Globus pallidus (tissue), 1 donor: ENCODE results near the gene HEXD.
A peak's percentile ranks its signal among the peaks of the same experiment; 100 is the strongest.
"Not testable (repeated sequence)": the region's sequence is repeated elsewhere in the genome, so short reads cannot be mapped to it uniquely, and the experiment has no call there.

ENCODE experiments used
- DNase-seq: peaks from one replicate; pipeline ENCODE4 v3.0.0-alpha.2; 2015; ENCODE audit warnings: low spot score

Gene HEXD

DNA sequence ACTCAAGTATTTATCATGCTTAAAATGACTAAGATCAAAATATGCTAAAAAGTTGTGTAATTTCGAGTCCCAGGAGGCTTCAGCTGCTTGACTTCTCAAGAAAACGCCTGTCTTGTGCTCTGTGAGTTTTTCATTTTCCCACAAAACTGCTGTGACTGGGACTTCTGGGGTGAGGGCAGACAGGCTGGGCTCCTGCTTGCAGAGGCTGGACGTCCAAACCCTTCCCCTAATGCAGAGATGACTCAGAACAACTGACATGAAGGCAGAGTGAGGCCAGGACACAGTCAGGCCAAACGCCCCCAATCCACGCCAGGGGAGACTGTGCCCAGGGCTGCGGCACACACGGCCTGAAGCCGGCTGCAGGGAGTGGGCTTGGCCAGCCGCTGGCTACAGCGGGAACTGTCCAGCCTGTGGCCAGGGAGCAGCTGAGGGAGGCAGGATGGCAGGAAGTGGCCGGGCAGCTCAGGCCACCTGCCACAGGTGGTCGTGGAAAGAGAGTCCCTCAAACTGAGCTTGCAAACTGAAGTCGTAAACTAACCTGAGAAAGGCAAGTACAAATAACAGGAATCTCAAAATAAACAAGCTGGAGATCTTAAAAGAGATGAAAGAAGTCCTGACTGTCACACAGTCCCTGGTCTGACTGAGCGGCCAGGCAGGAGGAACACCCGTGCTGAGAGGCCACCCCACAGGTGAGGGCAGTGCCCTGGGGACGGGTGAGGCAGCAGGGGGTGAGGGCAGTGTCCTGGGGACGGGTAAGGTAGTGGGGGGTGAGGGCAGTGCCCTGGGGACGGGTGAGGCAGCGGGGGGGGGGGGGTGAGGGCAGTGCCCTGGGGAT is 21.3 kb upstream of the HEXD start:
- no peak for DNase-seq

DNA sequence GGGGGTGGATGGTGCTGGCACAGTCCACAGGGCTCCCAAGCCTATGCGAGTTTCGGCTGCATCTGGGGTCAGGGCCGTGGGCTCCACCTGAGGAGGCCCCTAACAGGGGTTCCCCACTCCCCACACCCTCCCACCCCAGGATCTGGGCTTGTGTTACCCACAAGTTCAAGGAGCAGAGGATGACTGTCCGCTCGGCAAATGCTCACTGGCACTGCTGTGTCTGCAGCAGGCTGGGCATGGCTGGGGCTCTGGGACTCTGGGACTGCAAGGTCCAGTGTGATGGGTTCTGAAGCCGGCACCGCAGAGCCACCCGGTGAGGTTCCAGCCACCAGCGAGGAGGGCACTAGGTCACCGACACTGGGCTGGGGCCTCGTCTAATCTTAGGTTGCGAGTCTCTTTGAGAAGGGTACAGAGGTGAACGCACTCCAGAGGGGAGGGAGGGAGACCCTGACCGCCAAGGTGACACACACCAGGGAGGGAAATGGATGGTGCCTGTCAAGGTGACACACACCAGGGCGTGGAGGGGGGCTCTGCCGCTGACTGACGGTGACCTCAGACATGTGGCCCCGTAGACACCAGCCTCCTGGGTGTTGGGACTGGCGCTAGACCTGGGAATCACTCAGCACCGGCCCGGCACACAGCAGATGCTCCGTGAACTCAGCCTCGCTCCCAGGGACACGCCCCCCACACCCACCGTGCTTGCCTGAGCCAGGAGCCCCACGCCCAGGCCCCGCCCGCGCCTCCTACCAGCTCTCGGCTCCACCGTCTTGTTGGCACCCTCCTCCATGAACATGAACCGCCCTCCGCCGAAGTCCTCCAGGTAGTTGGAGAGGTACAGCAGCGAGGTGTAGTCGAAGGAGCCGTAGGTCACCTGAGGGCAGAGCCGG is 20.5 kb upstream of the HEXD start:
- no peak for DNase-seq

- DNase-seq: no peak
Measured at GRCh38 chr17:82399041-82399441, 19.1 kb upstream of the HEXD start.

GRCh38 chr17:82399601-82400101 is 18.5 kb upstream of the HEXD start:
- no peak for DNase-seq

GRCh38 chr17:82400206-82400605 is 17.9 kb upstream of the HEXD start:
- no peak for DNase-seq

GRCh38 chr17:82400830-82401229 is 17.3 kb upstream of the HEXD start:
- peak; percentile 26 for DNase-seq

GRCh38 chr17:82402865-82403264 is 15.3 kb upstream of the HEXD start:
- DNase-seq: no peak

DNA sequence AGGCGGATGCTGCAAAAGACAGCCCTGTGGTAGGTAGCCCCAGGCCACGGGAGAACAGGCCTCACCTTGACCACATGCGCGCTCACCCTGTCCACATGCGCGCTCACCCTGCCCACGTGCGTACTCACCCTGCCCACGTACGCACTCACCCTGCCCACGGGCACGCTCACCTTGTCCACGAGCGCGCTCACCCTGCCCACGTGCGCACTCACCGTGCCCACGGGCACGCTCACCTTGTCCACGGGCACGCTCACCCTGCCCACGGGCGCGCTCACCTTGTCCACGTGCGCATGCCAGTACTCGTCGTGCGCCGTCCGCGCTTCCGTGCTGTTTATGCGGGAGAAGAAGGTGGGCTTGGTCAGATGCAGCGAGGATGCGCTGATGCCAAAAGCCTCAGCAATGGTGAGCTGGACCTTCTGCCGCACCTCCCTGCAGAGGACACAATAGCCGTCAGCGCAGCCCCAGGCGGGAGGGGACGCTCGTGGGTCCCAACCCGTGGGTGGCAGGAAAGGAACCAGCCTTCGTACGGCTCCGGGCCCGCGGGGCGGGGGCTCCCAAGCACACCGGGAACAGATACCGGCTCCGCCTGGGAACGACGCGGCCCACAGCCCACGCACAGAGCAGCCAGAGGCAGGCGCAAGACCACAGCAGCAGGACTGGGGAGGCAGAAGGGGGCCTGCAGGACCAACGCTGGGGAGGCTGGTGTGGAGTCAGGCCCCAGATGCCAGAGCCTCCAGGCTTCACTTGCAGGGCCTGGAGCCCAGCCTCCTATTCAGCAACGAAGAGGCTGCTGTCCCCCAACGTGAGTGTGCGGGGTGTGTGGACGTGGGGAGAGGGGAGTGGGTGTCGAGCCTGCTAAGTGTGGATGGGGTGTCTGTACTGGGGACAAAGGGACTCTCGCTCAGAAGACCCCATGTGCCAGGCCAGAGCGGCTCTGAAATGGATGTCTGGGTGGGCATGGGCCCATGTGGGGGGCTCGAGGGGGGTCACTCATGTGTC is 14.2 kb upstream of the HEXD start:
- no peak for DNase-seq

DNA sequence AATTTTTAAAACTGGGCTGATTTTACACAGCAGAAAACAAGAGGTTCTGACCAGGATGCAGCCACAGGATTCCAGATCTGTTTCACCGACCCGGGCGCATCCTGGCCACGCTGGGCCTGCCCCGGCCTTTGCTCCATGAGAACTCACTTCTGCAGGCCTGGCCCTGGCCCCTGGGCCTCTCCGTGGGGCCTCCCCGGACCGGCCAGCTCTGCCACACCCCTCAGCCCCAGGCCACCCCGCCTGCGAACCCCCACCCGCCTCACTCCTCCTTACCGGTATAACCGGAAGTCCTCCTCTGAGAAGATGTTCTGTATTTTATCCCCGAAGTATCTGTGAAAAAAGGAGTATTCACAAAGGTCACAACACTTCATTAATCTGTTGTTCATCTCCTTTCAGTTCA is 13.1 kb upstream of the HEXD start:
- no peak for DNase-seq

DNA sequence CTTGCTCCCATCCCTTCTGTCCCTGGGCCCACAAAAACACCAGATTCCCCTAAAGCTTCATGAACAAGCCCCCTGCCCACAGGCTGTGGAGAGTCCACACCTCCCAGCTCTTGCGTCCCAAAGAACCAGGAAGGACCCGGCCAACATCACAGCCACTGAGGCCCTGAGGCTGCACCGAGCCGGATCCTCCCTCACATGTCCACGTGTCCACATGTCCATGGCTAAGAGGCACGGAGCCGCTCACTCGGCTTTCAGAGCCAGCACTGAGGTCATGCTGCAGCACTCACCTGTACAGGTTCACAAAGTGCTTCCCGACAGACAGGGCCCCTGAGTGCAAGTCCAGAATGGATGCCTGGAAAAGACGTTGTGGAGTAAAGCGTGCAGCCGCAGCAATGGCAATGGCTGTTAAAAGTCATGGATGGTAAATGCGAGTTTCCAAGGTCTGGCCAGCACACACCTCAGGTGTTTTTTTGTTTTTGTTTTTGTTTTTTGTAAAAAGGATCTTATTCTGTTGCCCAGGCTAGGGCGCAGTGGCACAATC is 11.9 kb upstream of the HEXD start:
- no peak for DNase-seq

- DNase-seq: no peak
Measured at GRCh38 chr17:82407255-82407654, 10.9 kb upstream of the HEXD start.

- no peak for DNase-seq
Measured at GRCh38 chr17:82408288-82408937, 9.7 kb upstream of the HEXD start.

DNA sequence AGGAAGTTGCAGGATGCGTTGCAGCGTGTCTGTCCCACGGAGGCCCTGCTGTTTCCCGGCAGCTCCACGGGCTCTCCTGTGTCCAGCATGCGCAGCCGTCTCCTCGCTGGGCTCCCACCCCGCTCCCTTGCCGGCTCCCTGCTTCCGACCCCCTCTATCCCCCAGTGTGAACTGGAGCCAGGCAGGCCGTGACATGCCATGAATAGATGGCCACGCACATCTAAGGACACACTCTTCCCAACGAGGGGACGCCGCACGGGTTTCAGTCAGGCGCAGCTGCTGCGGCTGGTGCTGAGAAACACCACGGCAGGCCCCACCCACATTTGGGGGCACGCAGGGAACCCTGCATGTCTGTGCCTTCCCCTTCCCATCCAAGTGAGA is 9.2 kb upstream of the HEXD start:
- DNase-seq: no peak

GRCh38 chr17:82410014-82410716 is 8.0 kb upstream of the HEXD start:
- DNase-seq: no peak

DNA sequence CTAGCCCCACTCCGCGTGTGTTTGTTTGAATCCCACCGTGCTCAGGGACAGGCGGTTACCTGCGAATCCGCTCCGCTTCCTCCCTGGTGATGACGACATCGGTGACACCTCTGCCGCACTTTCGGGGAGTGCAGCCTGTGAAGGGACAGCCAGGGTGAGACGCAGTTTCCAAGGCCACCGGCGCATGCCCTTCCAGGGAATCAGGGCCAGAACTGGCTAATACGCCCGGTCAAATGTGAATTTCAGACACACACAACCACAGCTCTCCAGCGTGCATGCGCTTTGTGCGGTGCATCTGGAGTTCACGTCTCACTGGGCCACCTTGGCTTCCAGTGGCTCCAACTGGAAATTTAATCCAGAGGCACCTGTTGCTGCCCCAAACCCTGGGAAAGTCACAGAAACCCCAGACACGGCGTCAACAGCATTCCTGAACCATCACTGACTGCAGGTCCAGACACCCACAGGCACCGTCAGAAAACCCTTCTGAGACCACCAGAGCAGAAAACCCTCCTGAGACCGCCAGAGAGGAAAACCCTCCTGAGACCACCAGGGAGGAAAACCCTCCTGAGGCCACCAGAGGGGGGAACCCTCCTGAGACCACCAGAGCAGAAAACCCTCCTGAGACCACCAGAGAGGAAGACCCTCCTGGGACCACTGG is 6.6 kb upstream of the HEXD start:
- no peak for DNase-seq

DNA sequence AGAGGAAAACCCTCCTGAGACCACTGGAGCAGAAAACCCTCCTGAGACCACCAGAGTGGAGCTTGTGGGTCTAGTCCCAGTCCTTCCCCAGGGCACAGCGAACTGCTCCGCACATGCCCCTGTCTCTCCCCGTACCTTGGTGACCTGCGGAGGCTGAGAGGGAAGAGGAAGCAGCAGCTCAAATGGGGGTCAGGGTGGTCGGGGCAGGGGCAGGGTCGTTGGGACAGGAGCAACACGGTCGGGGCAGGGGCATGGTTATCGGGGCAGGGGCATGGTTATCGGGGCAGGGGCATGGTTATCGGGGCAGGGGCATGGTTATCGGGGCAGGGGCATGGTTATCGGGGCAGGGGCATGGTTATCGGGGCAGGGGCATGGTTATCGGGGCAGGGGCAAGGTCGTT is 6.1 kb upstream of the HEXD start:
- DNase-seq: not testable (repeated sequence)

DNA sequence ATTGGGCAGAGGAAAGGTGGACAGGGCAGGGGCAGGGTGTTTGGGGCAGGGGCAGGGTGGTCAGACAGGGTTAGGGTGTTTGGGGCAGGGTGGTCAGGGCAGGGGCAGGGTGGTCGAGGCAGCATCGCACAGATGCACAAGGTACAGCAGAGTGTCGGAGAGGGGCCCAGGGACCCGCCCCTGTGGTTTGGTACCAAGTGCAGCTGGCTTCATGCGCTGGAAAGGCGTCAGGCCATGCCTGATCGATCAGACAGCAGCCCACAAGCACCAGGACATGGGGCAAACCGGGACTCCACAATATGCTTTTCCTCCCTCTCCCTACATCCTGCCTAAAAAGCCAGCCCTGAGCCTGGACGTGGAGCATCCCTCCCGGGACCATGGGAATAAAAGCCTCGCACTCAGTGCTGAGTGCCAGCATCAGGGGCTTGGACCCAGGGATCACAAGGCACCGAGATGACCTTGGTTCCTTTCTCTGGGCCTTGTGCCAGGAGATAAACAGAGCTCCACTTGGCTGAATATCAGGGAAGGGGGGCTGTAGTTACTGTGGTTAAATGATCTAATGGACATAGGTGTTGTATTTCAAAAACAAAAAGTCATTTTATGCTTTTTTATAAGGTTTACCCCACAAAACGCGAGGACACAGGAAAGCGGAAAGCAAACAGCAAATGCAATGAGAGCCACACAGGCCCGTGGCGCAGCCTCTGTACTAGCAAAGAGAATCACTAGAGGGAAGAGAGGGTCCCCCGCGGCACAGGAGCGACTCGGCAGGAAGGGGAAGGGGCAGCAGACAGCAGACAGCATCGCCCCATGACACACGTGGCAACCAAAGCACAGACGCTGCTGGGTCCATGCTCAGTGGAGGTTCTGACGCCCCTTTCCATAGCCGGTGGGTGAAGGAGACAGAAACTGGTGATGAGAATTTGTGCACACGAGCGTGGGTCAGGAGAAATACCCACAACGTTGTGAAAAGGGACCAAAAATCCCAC is 5.3 kb upstream of the HEXD start:
- no peak for DNase-seq

DNA sequence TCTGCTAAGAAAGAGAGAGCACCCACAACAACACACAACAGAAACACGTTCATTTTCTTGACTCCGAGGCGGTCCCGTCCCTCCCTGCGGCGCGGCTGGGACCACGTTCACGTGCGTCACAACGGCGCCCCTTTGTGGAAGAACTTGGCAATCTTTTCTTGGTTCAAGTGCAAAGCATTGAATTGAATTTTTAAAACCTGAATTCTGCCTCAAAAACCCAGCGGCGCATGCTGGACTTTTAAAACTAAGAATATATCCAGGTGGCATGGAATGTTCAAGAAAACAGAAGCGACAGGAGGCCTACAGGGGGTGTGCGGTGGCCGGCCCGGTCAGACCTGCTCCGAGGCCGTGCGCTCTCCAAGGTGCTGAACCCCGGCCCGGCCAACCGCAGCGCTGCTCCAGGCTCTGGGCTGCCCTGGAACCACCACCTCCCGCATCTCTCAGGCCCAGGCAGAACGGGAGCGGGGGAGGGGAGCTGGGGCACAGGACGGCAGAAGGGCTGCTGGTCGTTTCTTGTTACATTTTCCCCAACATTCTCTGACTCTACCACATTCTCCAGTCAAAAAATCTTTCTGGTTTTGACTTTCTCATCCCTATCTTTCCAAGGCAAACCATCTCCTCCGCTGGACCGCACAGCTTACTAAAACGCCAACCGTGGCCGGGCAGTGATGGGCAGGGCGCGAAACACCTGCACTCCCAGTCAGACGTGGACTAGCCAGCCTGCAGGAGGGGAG is 3.4 kb upstream of the HEXD start:
- DNase-seq: peak; percentile 58
